ENCODE results near the gene SLCO2A1.

SLCO2A1 gene

GRCh38 chr3:134033315-134033996 lies 3.7 kb upstream of the SLCO2A1 start:
- DNase-seq: no peak

GRCh38 chr3:134031348-134031915 lies 1.7 kb upstream of the SLCO2A1 start:
- DNase-seq: no peak

GRCh38 chr3:134030379-134031347 lies 938 bp upstream of the SLCO2A1 start:
- DNase-seq: no peak

- DNase-seq: no peak
These were observed 430 bp downstream of the SLCO2A1 start for GRCh38 chr3:134029256-134029733.

GRCh38 chr3:134028486-134029255 lies 1.1 kb downstream of the SLCO2A1 start:
- no peak for DNase-seq

- no peak for DNase-seq
These were observed 2.1 kb downstream of the SLCO2A1 start for GRCh38 chr3:134027631-134028030.

- no peak for DNase-seq
These were observed 9.5 kb downstream of the SLCO2A1 start for GRCh38 chr3:134020135-134020680.

GRCh38 chr3:134018850-134019249 lies 10.9 kb downstream of the SLCO2A1 start:
- DNase-seq: no peak

- no peak for DNase-seq
These were observed 11.3 kb downstream of the SLCO2A1 start for GRCh38 chr3:134018406-134018805.

GRCh38 chr3:134017490-134017889 lies 12.2 kb downstream of the SLCO2A1 start:
- no peak for DNase-seq

- no peak for DNase-seq
These were observed 15.5 kb downstream of the SLCO2A1 start for GRCh38 chr3:134014270-134014669.

GRCh38 chr3:134013280-134013679 lies 16.4 kb downstream of the SLCO2A1 start:
- no peak for DNase-seq

GRCh38 chr3:134009345-134010000 lies 20.3 kb downstream of the SLCO2A1 start:
- DNase-seq: no peak

- no peak for DNase-seq
These were observed 21.0 kb downstream of the SLCO2A1 start for GRCh38 chr3:134008630-134009156.

- DNase-seq: no peak
These were observed 21.9 kb downstream of the SLCO2A1 start for GRCh38 chr3:134007819-134008218.

- no peak for DNase-seq
These were observed 24.9 kb downstream of the SLCO2A1 start for GRCh38 chr3:134004841-134005240.

GRCh38 chr3:134003066-134003465 lies 26.7 kb downstream of the SLCO2A1 start:
- no peak for DNase-seq

GRCh38 chr3:134002306-134002705 lies 27.4 kb downstream of the SLCO2A1 start:
- DNase-seq: no peak

GRCh38 chr3:134001251-134001650 lies 28.5 kb downstream of the SLCO2A1 start:
- DNase-seq: no peak

- DNase-seq: no peak
These were observed 29.6 kb downstream of the SLCO2A1 start for GRCh38 chr3:133999891-134000685.

Measured in bone marrow (tissue), 2 donors.